HEK293 (cell line): Measurements from ENCODE around the gene TMEM119.

Source experiments
- ZBTB7A ChIP-seq: fragments of 450-650 bp; formaldehyde crosslinking; IDR thresholded peaks from 2 replicates; pipeline ENCODE4 v1.5.1; 2016; ENCODE audit warnings: low read depth, missing biosample characterization, missing genetic modification characterization
- TF ChIP-seq, protein P1 (sequence below): fragments of 450-650 bp; formaldehyde crosslinking; IDR thresholded peaks from 2 replicates; pipeline ENCODE4 v1.5.1; 2016; ENCODE audit warnings: missing biosample characterization, missing genetic modification characterization
- TF ChIP-seq, protein P2 (sequence below): fragments of 450-650 bp; formaldehyde crosslinking; IDR thresholded peaks from 2 replicates; pipeline ENCODE4 v1.5.1; 2016; ENCODE audit warnings: missing biosample characterization, missing genetic modification characterization

DNA sequence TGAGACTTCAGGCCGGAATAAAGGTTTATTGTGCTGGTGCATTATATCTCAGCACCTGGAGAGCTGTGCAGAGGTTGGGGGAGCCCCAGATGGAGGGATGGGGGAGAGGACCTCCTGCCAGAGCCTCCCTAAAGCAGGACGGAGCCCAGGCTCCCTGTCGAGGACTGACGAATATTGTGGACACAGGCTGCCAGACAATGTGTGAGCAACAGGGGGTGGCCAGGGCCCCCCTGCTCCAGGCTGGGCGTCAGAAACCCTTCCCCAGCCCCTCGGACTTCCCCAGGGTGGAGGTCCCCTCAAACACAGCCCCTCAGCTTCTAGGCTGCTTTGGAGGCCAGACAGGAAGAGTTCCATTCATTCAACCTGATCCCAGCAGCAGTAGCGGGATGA, 8.0 kb downstream of the TMEM119 start:
- TF ChIP-seq, protein P1, sequence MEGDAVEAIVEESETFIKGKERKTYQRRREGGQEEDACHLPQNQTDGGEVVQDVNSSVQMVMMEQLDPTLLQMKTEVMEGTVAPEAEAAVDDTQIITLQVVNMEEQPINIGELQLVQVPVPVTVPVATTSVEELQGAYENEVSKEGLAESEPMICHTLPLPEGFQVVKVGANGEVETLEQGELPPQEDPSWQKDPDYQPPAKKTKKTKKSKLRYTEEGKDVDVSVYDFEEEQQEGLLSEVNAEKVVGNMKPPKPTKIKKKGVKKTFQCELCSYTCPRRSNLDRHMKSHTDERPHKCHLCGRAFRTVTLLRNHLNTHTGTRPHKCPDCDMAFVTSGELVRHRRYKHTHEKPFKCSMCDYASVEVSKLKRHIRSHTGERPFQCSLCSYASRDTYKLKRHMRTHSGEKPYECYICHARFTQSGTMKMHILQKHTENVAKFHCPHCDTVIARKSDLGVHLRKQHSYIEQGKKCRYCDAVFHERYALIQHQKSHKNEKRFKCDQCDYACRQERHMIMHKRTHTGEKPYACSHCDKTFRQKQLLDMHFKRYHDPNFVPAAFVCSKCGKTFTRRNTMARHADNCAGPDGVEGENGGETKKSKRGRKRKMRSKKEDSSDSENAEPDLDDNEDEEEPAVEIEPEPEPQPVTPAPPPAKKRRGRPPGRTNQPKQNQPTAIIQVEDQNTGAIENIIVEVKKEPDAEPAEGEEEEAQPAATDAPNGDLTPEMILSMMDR (tag by site-specific recombination): no peak
- TF ChIP-seq, protein P2, sequence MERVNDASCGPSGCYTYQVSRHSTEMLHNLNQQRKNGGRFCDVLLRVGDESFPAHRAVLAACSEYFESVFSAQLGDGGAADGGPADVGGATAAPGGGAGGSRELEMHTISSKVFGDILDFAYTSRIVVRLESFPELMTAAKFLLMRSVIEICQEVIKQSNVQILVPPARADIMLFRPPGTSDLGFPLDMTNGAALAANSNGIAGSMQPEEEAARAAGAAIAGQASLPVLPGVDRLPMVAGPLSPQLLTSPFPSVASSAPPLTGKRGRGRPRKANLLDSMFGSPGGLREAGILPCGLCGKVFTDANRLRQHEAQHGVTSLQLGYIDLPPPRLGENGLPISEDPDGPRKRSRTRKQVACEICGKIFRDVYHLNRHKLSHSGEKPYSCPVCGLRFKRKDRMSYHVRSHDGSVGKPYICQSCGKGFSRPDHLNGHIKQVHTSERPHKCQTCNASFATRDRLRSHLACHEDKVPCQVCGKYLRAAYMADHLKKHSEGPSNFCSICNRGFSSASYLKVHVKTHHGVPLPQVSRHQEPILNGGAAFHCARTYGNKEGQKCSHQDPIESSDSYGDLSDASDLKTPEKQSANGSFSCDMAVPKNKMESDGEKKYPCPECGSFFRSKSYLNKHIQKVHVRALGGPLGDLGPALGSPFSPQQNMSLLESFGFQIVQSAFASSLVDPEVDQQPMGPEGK (tag by site-specific recombination): no peak
- no peak for TF ChIP-seq ZBTB7A (tag by site-specific recombination)
